ENCODE results near the gene STARD9. TPM values are rescaled to one million over a fixed set of nuclear protein-coding genes. Genes with fewer than 3 reads are reported as not detected.
A peak's percentile ranks its signal among the peaks of the same experiment; 100 is the strongest.

Gene STARD9
- polyA plus RNA-seq, 1 donor (not counting 4 experiments of a cell fraction or from before 2014, with no cell fraction given): 0.76 TPM

DNA sequence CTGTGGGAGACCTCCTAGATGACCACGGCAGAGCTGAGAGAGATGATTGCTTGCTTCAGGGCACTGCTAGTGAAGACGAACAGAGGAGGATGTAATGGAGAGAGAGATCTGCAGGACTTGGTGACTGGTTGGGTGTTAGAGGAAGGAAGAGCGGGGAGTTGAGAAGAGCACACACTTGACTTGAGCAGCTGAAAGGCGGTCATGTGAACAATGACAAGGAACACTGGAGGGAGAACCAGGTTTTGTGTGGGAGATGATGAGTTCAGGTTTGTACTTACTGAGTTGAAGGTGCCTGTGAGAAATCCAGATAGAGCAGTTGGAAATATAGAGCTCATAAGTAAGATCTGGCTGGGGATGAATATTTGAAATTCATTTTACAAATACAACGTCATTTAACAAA, 121.2 kb downstream of the STARD9 start:
- Histone ChIP-seq H3K9me3 (ENCODE audit: control insufficient read depth, low read depth, low read length) (no peaks in the 10 kb centered on the region), H3K4me1 (ENCODE audit: control insufficient read depth, extremely low read depth, insufficient read depth, low read length) (no peaks in the 10 kb centered on the region), H3K27me3 (ENCODE audit: control insufficient read depth, extremely low read depth, insufficient read depth, low read length) (no peaks in the 10 kb centered on the region), H3K79me2 (ENCODE audit: control insufficient read depth, insufficient read depth, low read length) (no peaks in the 10 kb centered on the region), H3K9me1 (ENCODE audit: control insufficient read depth, extremely low read depth, insufficient read depth, low read length) (no peaks in the 10 kb centered on the region), H3K27ac (ENCODE audit: control insufficient read depth, insufficient read depth, low read length) (no peak overlapping the region), H4K20me1 (ENCODE audit: control insufficient read depth, extremely low read depth, insufficient read depth, low read length) (no peaks in the 10 kb centered on the region), H3K9ac (ENCODE audit: control insufficient read depth, extremely low read depth, insufficient read depth, low read length) (no peak overlapping the region), H2AFZ (ENCODE audit: control insufficient read depth, low read length) (no peak overlapping the region), H3K4me2 (ENCODE audit: control insufficient read depth, extremely low read depth, insufficient read depth, low read depth, low read length) (no peak overlapping the region), H3K36me3 (ENCODE audit: control insufficient read depth in 2 of 2, extremely low read depth in 1 of 2, insufficient read depth in 2 of 2, low read length in 2 of 2) (peaks cover 0 to 6% of the 10 kb centered on the region in 2 experiments), H3K4me3 (ENCODE audit: control insufficient read depth in 2 of 3, extremely low read depth in 1 of 3, insufficient read depth in 2 of 3, low read depth in 1 of 3, low read length in 3 of 3) (no peak overlapping the region)
- TF ChIP-seq EZH2 (IDR thresholded peaks at IDR 0.05; ENCODE audit: low read length): no peak
- TF ChIP-seq, protein P1, sequence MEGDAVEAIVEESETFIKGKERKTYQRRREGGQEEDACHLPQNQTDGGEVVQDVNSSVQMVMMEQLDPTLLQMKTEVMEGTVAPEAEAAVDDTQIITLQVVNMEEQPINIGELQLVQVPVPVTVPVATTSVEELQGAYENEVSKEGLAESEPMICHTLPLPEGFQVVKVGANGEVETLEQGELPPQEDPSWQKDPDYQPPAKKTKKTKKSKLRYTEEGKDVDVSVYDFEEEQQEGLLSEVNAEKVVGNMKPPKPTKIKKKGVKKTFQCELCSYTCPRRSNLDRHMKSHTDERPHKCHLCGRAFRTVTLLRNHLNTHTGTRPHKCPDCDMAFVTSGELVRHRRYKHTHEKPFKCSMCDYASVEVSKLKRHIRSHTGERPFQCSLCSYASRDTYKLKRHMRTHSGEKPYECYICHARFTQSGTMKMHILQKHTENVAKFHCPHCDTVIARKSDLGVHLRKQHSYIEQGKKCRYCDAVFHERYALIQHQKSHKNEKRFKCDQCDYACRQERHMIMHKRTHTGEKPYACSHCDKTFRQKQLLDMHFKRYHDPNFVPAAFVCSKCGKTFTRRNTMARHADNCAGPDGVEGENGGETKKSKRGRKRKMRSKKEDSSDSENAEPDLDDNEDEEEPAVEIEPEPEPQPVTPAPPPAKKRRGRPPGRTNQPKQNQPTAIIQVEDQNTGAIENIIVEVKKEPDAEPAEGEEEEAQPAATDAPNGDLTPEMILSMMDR (optimal IDR thresholded peaks at IDR 0.05 in 1 of 3, IDR thresholded peaks at IDR 0.05 in 1 of 3, conservative IDR thresholded peaks at IDR 0.05 in 1 of 3; ENCODE audit: extremely low read depth in 1 of 3, insufficient read depth in 2 of 3, low read length in 3 of 3): no peak
- no peak for FAIRE-seq
- no peak for DNase-seq (ENCODE audit: low read depth, low spot score)
- dilution Hi-C loops (cut with MboI; ENCODE audit: extremely low pct_ligation_motif_present, low sequenced_read_pairs): no loop called here

GRCh38 chr15:42704492-42704926, 129.1 kb downstream of the STARD9 start:
- Histone ChIP-seq H3K4me2 (ENCODE audit: control insufficient read depth, extremely low read depth, insufficient read depth, low read depth, low read length) (no peak overlapping the region), H3K4me3 (ENCODE audit: control insufficient read depth in 2 of 3, extremely low read depth in 1 of 3, insufficient read depth in 2 of 3, low read depth in 1 of 3, low read length in 3 of 3) (no peak overlapping the region), H2AFZ (ENCODE audit: control insufficient read depth, low read length) (peak overlapping the region; percentile 23), H3K36me3 (ENCODE audit: control insufficient read depth in 2 of 2, extremely low read depth in 1 of 2, insufficient read depth in 2 of 2, low read length in 2 of 2) (no peaks in the 10 kb centered on the region), H3K27me3 (ENCODE audit: control insufficient read depth, extremely low read depth, insufficient read depth, low read length) (no peaks in the 10 kb centered on the region), H3K27ac (ENCODE audit: control insufficient read depth, insufficient read depth, low read length) (no peak overlapping the region), H3K4me1 (ENCODE audit: control insufficient read depth, extremely low read depth, insufficient read depth, low read length) (peaks cover 8% of the 10 kb centered on the region), H4K20me1 (ENCODE audit: control insufficient read depth, extremely low read depth, insufficient read depth, low read length) (no peaks in the 10 kb centered on the region), H3K9ac (ENCODE audit: control insufficient read depth, extremely low read depth, insufficient read depth, low read length) (no peak overlapping the region), H3K9me3 (ENCODE audit: control insufficient read depth, low read depth, low read length) (no peaks in the 10 kb centered on the region), H3K79me2 (ENCODE audit: control insufficient read depth, insufficient read depth, low read length) (no peaks in the 10 kb centered on the region), H3K9me1 (ENCODE audit: control insufficient read depth, extremely low read depth, insufficient read depth, low read length) (no peaks in the 10 kb centered on the region)
- dilution Hi-C loops (cut with MboI; ENCODE audit: extremely low pct_ligation_motif_present, low sequenced_read_pairs): no loop called here
- FAIRE-seq: peak; percentile 77
- no peak for TF ChIP-seq EZH2 (IDR thresholded peaks at IDR 0.05; ENCODE audit: low read length)
- TF ChIP-seq, protein P1 (optimal IDR thresholded peaks at IDR 0.05 in 1 of 3, IDR thresholded peaks at IDR 0.05 in 1 of 3, conservative IDR thresholded peaks at IDR 0.05 in 1 of 3; ENCODE audit: extremely low read depth in 1 of 3, insufficient read depth in 2 of 3, low read length in 3 of 3): peak; percentile 86 to 92 (median 89)
- peak; percentile 30 for DNase-seq (ENCODE audit: low read depth, low spot score)

Measured in keratinocyte (primary cell).